HepG2 (cell line): ENCODE measurements around the gene PHF14. TPM values are rescaled to one million over a fixed set of nuclear protein-coding genes. Genes with fewer than 3 reads are reported as not detected.
A peak's percentile ranks its signal among the peaks of the same experiment; 100 is the strongest.

ENCODE experiments used
- DR1 ChIP-seq: sonication (generic); formaldehyde crosslinking; IDR thresholded peaks from 2 replicates; pipeline ENCODE4 v1.8.0; 2021; ENCODE audit warnings: mild to moderate bottlenecking, missing genetic modification reagents, inconsistent platforms
- E2F5 ChIP-seq: sonication (generic); formaldehyde crosslinking; conservative IDR thresholded peaks from 2 replicates; pipeline ENCODE4 v1.4.0; 2020; ENCODE audit warnings: missing genetic modification reagents
- FOXO1 ChIP-seq: sonication (generic); formaldehyde crosslinking; IDR thresholded peaks from 2 replicates; pipeline ENCODE4 v1.4.0; 2020; ENCODE audit warnings: missing genetic modification reagents
- GMEB1 ChIP-seq: sonication (generic); formaldehyde crosslinking; IDR thresholded peaks from 2 replicates; pipeline ENCODE4 v1.5.1; 2020; ENCODE audit warnings: missing genetic modification reagents, mild to moderate bottlenecking, borderline replicate concordance
- GPN1 ChIP-seq: sonication (generic); formaldehyde crosslinking; IDR thresholded peaks from 2 replicates; pipeline ENCODE4 v1.5.1; 2020; ENCODE audit warnings: missing genetic modification reagents, borderline replicate concordance
- HINFP ChIP-seq: sonication (generic); formaldehyde crosslinking; IDR thresholded peaks from 2 replicates; pipeline ENCODE4 v1.4.0; 2020; ENCODE audit warnings: low read depth, mild to moderate bottlenecking, missing genetic modification reagents
- KLF12 ChIP-seq: sonication (generic); formaldehyde crosslinking; IDR thresholded peaks from 2 replicates; pipeline ENCODE4 v1.4.0; 2020; ENCODE audit warnings: missing genetic modification reagents, borderline replicate concordance
- NR2F6 ChIP-seq, 2 experiments: IDR thresholded peaks; 2 replicates each; pipeline ENCODE4 v1.6.1; 2016; ENCODE audit warnings: antibody characterized with exemption in 1 of 2, mild to moderate bottlenecking in 1 of 2
- PHF5A ChIP-seq: IDR thresholded peaks from one replicate; pipeline ENCODE4 v1.6.1; 2018; ENCODE audit warnings: low read depth, missing genetic modification reagents; ENCODE audit not compliant: unreplicated experiment
- RBFOX2 ChIP-seq: fragments of 200-400 bp; formaldehyde crosslinking; IDR thresholded peaks from 2 replicates; pipeline ENCODE4 v1.6.1; 2017; ENCODE audit warnings: low read depth, mild to moderate bottlenecking, low read length
- SP140L ChIP-seq: sonication (generic); formaldehyde crosslinking; IDR thresholded peaks from 2 replicates; pipeline ENCODE4 v1.4.0; 2020; ENCODE audit warnings: missing genetic modification reagents, borderline replicate concordance
- THAP9 ChIP-seq: sonication (generic); formaldehyde crosslinking; IDR thresholded peaks from 2 replicates; pipeline ENCODE4; 2020; ENCODE audit warnings: missing genetic modification reagents, mild to moderate bottlenecking, borderline replicate concordance
- ZBTB20 ChIP-seq: sonication (generic); formaldehyde crosslinking; IDR thresholded peaks from 2 replicates; pipeline ENCODE4 v1.8.1; 2023; ENCODE audit warnings: missing genetic modification reagents, low read depth, mild to moderate bottlenecking, borderline replicate concordance
- ZFP1 ChIP-seq: IDR thresholded peaks from 2 replicates; pipeline ENCODE4 v1.6.1; 2016
- ZKSCAN8 ChIP-seq: IDR thresholded peaks from 2 replicates; pipeline ENCODE4 v1.6.1; 2016; ENCODE audit warnings: borderline replicate concordance, missing genetic modification reagents, missing compliant biosample characterization
- ZNF256 ChIP-seq: sonication (generic); formaldehyde crosslinking; conservative IDR thresholded peaks from 2 replicates; pipeline ENCODE4 v1.4.0; 2020; ENCODE audit warnings: missing genetic modification reagents
- ZNF558 ChIP-seq: sonication (generic); formaldehyde crosslinking; IDR thresholded peaks from 2 replicates; pipeline ENCODE4 v1.9.0; 2022; ENCODE audit warnings: mild to moderate bottlenecking, missing genetic modification reagents, borderline replicate concordance
- ZNF567 ChIP-seq: sonication (generic); formaldehyde crosslinking; IDR thresholded peaks from 2 replicates; pipeline ENCODE4 v1.8.1; 2023; ENCODE audit warnings: mild to moderate bottlenecking, missing genetic modification reagents, borderline replicate concordance
- ZNF580 ChIP-seq: IDR thresholded peaks from 2 replicates; pipeline ENCODE4 v1.6.1; 2016; ENCODE audit warnings: low read depth, borderline replicate concordance
- ZNF768 ChIP-seq: sonication (generic); formaldehyde crosslinking; IDR thresholded peaks from 2 replicates; pipeline ENCODE4 v1.4.0; 2020; ENCODE audit warnings: missing genetic modification reagents
- ZNF777 ChIP-seq: sonication (generic); formaldehyde crosslinking; IDR thresholded peaks from 2 replicates; pipeline ENCODE4 v1.4.0; 2020; ENCODE audit warnings: missing genetic modification reagents
- ZSCAN29 ChIP-seq: sonication (generic); formaldehyde crosslinking; conservative IDR thresholded peaks from 2 replicates; pipeline ENCODE4 v1.4.0; 2020; ENCODE audit warnings: mild to moderate bottlenecking, missing genetic modification reagents
- polyA plus RNA-seq, 8 experiments: library from polyadenylated mRNA; depleted of rRNA in 3 of 8; stranded (reverse) in 7 of 8; unstranded in 1 of 8; fragments of >200 nt; fragmentation: Illumina TruSeq in 4 of 8; extraction: Trizol in 4 of 8; gene quantifications; 2 replicates each; pipeline versions ENCODE4 v1.2.1 to v1.2.3, GENCODE V29; 2011 to 2016; ENCODE audit warnings: low read depth in 4 of 8, missing spikeins in 1 of 8, mixed read lengths in 1 of 8; ENCODE audit not compliant: insufficient read depth in 1 of 8
- total RNA-seq, 5 experiments: library from RNA; depleted of rRNA; stranded (reverse); fragments of >200 nt; fragmentation: Illumina TruSeq; extraction: Trizol; gene quantifications; 2 replicates each; pipeline ENCODE4 v1.2.3, GENCODE V29; 2016; ENCODE audit warnings: low read depth in 1 of 5

Gene PHF14
- total and polyA plus RNA-seq, 2 of the 13 experiments (the other 11 are each of a cell fraction or from before 2014, with no cell fraction given) = 18.9 to 68.7 TPM

- TF ChIP-seq RBFOX2 (peak; percentile 96), ZFP1 (CRISPR knock-in tag) (peak; percentile 52; the same call in 1 of the 2 replicates), SP140L (CRISPR knock-in tag) (no peak), GPN1 (CRISPR knock-in tag) (no peak), PHF5A (peak; percentile 60), GMEB1 (peak; percentile 76; the same call in 1 of the 2 replicates), ZBTB20 (CRISPR knock-in tag) (peak; percentile 58; the same call in 1 of the 2 replicates), NR2F6 (IDR thresholded peaks at IDR 0.05) (peak; percentile 15; the same call in 1 of the 2 replicates), NR2F6 (CRISPR knock-in tag; IDR thresholded peaks at IDR 0.05) (peak; percentile 42; the same call in 1 of the 2 replicates), ZKSCAN8 (peak; percentile 26; the same call in 1 of the 2 replicates), FOXO1 (no peak), DR1 (CRISPR knock-in tag) (peak; percentile 88), HINFP (CRISPR knock-in tag) (peak; percentile 57; the same call in 1 of the 2 replicates), ZNF256 (CRISPR knock-in tag) (peak; percentile 59; the same call in 1 of the 2 replicates), ZNF768 (peak; percentile 55), KLF12 (peak; percentile 88), ZNF777 (peak; percentile 48), ZNF567 (CRISPR knock-in tag) (peak; percentile 59; the same call in 1 of the 2 replicates), ZNF580 (CRISPR knock-in tag) (peak; percentile 48; the same call in 1 of the 2 replicates), THAP9 (CRISPR knock-in tag) (peak; percentile 71; the same call in 1 of the 2 replicates), E2F5 (CRISPR knock-in tag) (peak; percentile 54; the same call in 1 of the 2 replicates), ZSCAN29 (CRISPR knock-in tag) (no peak), ZNF558 (CRISPR knock-in tag) (peak; percentile 82; the same call in 1 of the 2 replicates)
Observed at GRCh38 chr7:10939911-10940703, 33.6 kb upstream of the PHF14 start (continued).
